ENCODE measurements around the gene PCDHB4. TPM values are rescaled to one million over a fixed set of nuclear protein-coding genes. Genes with fewer than 3 reads are reported as not detected.
"Not testable (repeated sequence)": the region's sequence is repeated elsewhere in the genome, so short reads cannot be mapped to it uniquely, and the experiment has no call there.

The PCDHB4 gene
- total RNA-seq, 1 donor from 2014 or later: 0.20 TPM

DNA sequence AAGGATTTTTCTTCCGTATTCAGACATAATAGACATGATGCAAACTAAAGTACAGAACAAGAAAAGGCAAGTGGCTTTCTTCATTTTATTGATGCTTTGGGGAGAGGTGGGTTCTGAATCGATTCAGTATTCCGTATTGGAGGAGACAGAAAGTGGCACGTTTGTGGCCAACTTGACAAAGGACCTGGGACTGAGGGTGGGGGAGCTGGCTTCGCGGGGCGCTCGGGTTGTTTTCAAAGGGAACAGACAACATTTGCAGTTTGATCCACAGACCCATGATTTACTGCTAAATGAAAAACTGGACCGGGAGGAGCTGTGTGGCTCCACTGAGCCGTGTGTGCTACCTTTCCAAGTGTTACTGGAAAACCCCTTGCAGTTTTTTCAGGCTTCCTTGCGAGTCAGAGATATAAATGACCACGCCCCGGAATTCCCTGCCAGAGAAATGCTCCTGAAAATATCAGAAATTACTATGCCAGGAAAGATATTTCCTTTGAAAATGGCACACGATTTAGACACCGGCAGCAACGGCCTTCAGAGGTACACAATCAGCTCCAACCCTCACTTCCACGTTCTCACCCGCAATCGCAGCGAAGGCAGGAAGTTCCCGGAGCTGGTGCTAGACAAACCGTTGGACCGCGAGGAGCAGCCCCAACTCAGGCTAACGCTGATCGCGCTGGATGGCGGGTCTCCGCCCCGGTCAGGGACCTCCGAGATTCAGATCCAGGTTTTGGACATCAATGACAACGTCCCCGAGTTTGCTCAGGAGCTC is 28.8 kb downstream of the PCDHB4 start:
- DNase-seq (ENCODE audit: low read depth in 2 of 2): no peak

DNA sequence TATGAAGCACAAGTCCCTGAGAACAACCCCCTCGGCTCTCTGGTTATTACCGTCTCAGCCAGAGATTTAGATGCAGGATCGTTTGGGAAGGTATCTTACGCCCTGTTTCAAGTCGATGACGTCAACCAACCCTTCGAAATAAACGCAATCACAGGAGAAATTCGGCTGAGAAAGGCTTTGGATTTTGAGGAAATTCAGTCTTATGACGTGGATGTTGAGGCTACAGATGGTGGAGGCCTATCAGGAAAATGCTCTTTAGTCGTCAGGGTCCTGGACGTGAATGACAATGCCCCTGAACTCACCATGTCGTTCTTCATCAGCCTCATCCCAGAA is 29.3 kb downstream of the PCDHB4 start:
- no peak for DNase-seq (ENCODE audit: low read depth in 2 of 2)

DNA sequence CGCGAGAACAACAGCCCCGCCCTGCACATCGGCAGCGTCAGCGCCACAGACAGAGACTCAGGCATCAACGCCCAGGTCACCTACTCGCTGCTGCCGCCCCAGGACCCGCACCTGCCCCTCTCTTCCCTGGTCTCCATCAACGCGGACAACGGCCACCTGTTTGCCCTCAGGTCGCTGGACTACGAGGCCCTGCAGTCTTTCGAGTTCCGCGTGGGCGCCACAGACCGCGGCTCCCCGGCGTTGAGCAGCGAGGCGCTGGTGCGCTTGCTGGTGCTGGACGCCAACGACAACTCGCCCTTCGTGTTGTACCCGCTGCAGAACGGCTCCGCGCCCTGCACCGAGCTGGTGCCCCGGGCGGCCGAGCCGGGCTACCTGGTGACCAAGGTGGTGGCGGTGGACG is 30.0 kb downstream of the PCDHB4 start:
- DNase-seq (ENCODE audit: low read depth in 2 of 2): not testable (repeated sequence)

DNA sequence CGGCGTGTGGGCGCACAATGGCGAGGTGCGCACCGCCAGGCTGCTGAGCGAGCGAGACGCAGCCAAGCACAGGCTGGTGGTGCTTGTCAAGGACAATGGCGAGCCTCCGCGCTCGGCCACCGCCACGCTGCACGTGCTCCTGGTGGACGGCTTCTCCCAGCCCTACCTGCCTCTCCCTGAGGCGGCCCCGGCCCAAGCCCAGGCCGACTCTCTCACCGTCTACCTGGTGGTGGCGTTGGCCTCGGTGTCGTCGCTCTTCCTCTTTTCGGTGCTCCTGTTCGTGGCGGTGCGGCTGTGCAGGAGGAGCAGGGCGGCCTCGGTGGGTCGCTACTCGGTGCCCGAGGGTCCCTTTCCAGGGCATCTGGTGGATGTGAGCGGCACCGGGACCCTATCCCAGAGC is 30.5 kb downstream of the PCDHB4 start:
- DNase-seq (ENCODE audit: low read depth in 2 of 2): not testable (repeated sequence)

DNA sequence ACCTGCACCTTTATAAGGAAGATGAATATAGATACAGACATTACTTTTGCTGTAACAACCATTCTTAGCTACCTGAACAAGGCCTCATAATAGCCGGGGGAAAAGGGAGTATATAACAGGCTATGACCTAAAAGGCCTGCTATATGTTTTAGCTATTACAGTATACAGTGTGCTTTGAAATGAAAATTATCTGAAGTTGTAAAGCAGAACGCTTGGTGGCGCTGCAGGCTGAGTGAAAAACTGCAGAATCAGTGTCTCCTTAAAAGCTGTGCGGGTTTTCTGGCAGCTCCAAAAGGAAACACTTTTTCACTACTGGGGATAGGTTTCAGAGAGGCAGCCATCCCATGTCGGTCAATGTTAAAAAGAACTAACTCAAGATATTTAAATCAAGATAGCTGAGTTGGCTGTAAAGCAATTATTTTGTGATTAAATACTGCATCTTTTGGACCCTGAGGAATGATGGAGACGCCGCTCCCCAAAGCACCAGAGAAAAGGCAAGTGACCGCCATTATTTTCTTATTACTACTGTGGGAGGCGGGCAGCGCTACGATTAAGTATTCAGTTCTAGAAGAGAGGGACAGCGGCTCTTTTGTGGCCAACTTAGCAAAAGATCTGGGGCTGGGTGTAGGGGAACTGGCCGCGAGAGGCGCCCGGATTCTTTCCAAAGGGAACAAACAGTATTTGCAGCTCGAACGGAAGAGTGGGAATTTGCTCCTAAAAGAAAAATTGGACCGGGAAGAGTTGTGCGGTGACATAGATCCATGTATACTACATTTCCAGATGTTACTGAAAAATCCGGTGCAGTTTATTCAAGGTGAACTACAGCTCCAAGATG is 34.1 kb downstream of the PCDHB4 start:
- no peak for DNase-seq (ENCODE audit: low read depth in 2 of 2)

DNA sequence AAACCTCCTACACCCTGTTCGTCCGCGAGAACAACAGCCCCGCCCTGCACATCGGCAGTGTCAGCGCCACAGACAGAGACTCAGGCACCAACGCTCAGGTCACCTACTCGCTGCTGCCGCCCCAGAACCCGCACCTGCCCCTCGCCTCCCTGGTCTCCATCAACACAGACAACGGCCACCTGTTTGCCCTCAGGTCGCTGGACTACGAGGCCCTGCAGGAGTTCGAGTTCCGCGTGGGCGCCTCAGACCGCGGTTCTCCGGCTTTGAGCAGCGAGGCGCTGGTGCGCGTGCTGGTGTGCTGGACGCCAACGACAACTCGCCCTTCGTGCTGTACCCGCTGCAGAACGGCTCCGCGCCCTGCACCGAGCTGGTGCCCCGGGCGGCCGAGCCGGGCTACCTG is 35.7 kb downstream of the PCDHB4 start:
- DNase-seq (ENCODE audit: low read depth in 2 of 2): not testable (repeated sequence)

DNA sequence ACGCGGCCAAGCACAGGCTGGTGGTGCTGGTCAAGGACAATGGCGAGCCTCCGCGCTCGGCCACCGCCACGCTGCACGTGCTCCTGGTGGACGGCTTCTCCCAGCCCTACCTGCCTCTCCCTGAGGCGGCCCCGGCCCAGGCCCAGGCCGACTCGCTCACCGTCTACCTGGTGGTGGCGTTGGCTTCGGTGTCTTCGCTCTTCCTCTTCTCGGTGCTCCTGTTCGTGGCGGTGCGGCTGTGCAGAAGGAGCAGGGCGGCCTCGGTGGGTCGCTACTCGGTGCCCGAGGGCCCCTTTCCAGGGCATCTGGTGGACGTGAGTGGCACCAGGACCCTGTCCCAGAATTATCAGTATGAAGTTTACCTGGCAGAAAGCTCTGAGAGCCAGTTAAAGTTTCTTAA is 36.3 kb downstream of the PCDHB4 start:
- not testable (repeated sequence) for DNase-seq (ENCODE audit: low read depth in 2 of 2)

DNA sequence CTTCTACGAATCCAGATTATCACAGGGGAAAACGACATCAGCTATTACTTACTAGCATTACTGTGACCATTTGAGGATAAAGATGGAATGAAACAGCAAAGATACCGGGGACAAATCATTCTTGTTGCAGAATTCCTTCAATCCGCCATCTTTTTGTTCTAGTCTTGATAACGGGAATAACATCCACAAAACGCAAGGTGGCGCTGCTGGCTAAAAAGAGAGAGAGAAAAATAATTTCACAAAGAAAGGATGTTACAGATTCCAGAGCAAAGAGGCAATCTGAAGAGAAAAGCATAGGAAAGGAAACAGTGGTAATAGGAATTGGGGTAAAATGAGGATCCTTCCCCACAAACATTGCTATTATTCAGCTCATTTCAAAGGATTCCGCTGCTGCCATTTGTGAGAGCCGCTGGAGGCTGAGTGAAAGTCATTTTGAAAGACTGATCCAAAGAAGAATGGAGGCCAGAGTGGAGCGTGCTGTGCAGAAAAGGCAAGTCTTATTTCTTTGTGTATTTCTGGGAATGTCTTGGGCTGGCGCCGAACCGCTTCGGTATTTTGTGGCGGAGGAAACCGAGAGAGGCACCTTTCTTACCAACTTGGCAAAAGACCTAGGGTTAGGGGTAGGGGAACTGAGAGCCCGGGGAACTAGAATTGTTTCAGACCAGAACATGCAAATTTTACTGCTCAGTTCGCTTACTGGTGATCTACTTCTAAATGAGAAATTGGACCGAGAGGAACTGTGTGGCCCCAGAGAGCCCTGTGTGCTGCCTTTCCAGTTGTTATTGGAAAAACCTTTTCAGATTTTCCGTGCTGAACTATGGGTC is 51.0 kb downstream of the PCDHB4 start, which contains the start of gene PCDHB7:
Gene PCDHB7, plus strand, starts transcription at position 264 of the 824 bp plus-strand sequence. Its CDS starts 192 bp downstream, at position 456.
- DNase-seq (ENCODE audit: low read depth in 2 of 2): peak; percentile 40 to 55

DNA sequence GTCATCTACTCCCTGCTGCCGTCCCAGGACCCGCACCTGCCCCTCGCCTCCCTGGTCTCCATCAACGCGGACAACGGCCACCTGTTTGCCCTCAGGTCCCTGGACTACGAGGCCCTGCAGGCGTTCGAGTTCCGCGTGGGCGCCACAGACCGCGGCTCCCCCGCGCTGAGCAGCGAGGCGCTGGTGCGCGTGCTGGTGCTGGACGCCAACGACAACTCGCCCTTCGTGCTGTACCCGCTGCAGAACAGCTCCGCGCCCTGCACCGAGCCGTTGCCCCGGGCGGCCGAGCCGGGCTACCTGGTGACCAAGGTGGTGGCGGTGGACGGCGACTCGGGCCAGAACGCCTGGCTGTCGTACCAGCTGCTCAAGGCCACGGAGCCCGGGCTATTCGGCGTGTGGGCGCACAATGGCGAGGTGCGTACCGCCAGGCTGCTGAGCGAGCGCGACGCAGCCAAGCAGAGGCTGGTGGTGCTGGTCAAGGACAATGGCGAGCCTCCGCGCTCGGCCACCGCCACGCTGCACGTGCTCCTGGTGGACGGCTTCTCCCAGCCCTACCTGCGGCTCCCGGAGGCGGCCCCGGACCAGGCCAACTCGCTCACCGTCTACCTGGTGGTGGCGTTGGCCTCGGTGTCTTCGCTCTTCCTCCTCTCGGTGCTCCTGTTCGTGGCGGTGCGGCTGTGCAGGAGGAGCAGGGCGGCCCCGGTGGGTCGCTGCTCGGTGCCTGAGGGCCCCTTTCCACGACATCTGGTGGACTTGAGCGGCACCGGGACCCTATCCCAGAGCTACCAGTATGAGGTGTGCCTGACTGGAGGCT is 52.9 kb downstream of the PCDHB4 start:
- DNase-seq (ENCODE audit: low read depth in 2 of 2): not testable (repeated sequence)

Other genes with a start within 250 kb of the PCDHB4 start
- under 0.01 TPM in 1 of 2 replicates, not detected in the other for gene PCDHA12, start 246.5 kb upstream of the PCDHB4 start, total RNA-seq
- under 0.01 TPM in 1 of 2 replicates, not detected in the other for gene PCDHA13, start 239.7 kb upstream of the PCDHB4 start, total RNA-seq
- gene PCDHAC1, start 195.5 kb upstream of the PCDHB4 start, total RNA-seq: under 0.01 TPM in 2 replicates
- 0.20 and 0.22 TPM in 2 replicates for gene PCDHAC2, start 155.3 kb upstream of the PCDHB4 start, total RNA-seq
- not detected in 2 replicates for gene PCDHB1, start 70.4 kb upstream of the PCDHB4 start, total RNA-seq
- 1.3 and 2.2 TPM in 2 replicates for gene PCDHB2, start 27.2 kb upstream of the PCDHB4 start, total RNA-seq
- 0.22 and 0.60 TPM in 2 replicates for gene PCDHB3, start 21.3 kb upstream of the PCDHB4 start, total RNA-seq
- 0.87 and 1.8 TPM in 2 replicates for gene PCDHB5, start 13.4 kb downstream of the PCDHB4 start, total RNA-seq
- gene PCDHB6, start 28.2 kb downstream of the PCDHB4 start, total RNA-seq: under 0.01 and 0.20 TPM in 2 replicates
- 0.44 and 2.4 TPM in 2 replicates for gene PCDHB7, start 50.8 kb downstream of the PCDHB4 start, total RNA-seq
- gene PCDHB8, start 56.0 kb downstream of the PCDHB4 start, total RNA-seq: 0.40 and 0.44 TPM in 2 replicates
- 0.22 and 0.99 TPM in 2 replicates for gene PCDHB16, start 60.6 kb downstream of the PCDHB4 start, total RNA-seq
- 0.22 and 0.40 TPM in 2 replicates for gene PCDHB9, start 65.3 kb downstream of the PCDHB4 start, total RNA-seq
- 0.44 and 1.8 TPM in 2 replicates for gene PCDHB10, start 70.5 kb downstream of the PCDHB4 start, total RNA-seq
- gene PCDHB11, start 77.8 kb downstream of the PCDHB4 start, total RNA-seq: 0.44 and 1.8 TPM in 2 replicates
- 0.44 and 1.4 TPM in 2 replicates for gene PCDHB12, start 86.9 kb downstream of the PCDHB4 start, total RNA-seq
- gene PCDHB13, start 92.1 kb downstream of the PCDHB4 start, total RNA-seq: 0.87 and 2.6 TPM in 2 replicates
- gene PCDHB14, start 101.5 kb downstream of the PCDHB4 start, total RNA-seq: 1.1 and 1.4 TPM in 2 replicates
- 0.44 and 1.4 TPM in 2 replicates for gene PCDHB15, start 123.6 kb downstream of the PCDHB4 start, total RNA-seq
- gene SLC25A2, start 182.2 kb downstream of the PCDHB4 start, total RNA-seq: under 0.01 and 0.20 TPM in 2 replicates
- 56.7 and 63.5 TPM in 2 replicates for gene TAF7, start 199.0 kb downstream of the PCDHB4 start, total RNA-seq
- 0.40 and 0.44 TPM in 2 replicates for gene PCDHGA1, start 208.7 kb downstream of the PCDHB4 start, total RNA-seq
- 0.65 and 0.79 TPM in 2 replicates for gene PCDHGA2, start 216.9 kb downstream of the PCDHB4 start, total RNA-seq
- gene PCDHGA3, start 222.0 kb downstream of the PCDHB4 start, total RNA-seq: 0.40 and 0.44 TPM in 2 replicates
- gene PCDHGB1, start 228.3 kb downstream of the PCDHB4 start, total RNA-seq: 0.87 and 1.6 TPM in 2 replicates
- 2.0 TPM in 2 replicates for gene PCDHGA4, start 233.2 kb downstream of the PCDHB4 start, total RNA-seq
- 1.3 and 1.4 TPM in 2 replicates for gene PCDHGB2, start 238.2 kb downstream of the PCDHB4 start, total RNA-seq
- 0.44 and 0.60 TPM in 2 replicates for gene PCDHGA5, start 242.3 kb downstream of the PCDHB4 start, total RNA-seq
- gene PCDHGB3, start 248.4 kb downstream of the PCDHB4 start, total RNA-seq: 2.0 and 3.8 TPM in 2 replicates